Kidney epithelial cell (primary cell): ENCODE data around the gene CD37. TPM values are rescaled to one million over a fixed set of nuclear protein-coding genes. Genes with fewer than 3 reads are reported as not detected.
A peak's percentile ranks its signal among the peaks of the same experiment; 100 is the strongest.
"Not testable (repeated sequence)": the region's sequence is repeated elsewhere in the genome, so short reads cannot be mapped to it uniquely, and the experiment has no call there.

Source experiments
- DNase-seq: peaks from one replicate; pipeline ENCODE4 v3.0.0-alpha.2; 2010; ENCODE audit warnings: low read depth
- H3K27me3 ChIP-seq: 2 replicates; pipeline ENCODE4 v1.6.0; 2011; ENCODE audit warnings: low read length; ENCODE audit not compliant: control insufficient read depth, insufficient read depth
- H3K36me3 ChIP-seq: 2 replicates; pipeline ENCODE4 v1.5.1; 2011; ENCODE audit warnings: low read length; ENCODE audit not compliant: control insufficient read depth, insufficient read depth
- H3K4me3 ChIP-seq: 2 replicates; pipeline ENCODE4 v1.5.1; 2011; ENCODE audit warnings: low read depth, mild to moderate bottlenecking, control low read depth, low read length
- total RNA-seq: library from RNA; depleted of rRNA; stranded (reverse); fragments of >200 nt; gene quantifications from 2 replicates; pipeline ENCODE4 v1.2.3, GENCODE V29; 2015
- TF ChIP-seq, protein P1 (sequence below): IDR thresholded peaks from 2 replicates; pipeline ENCODE4 v1.5.1; 2011; ENCODE audit warnings: mild to moderate bottlenecking, moderate library complexity, low read length, control low read depth, inconsistent platforms; ENCODE audit not compliant: insufficient read depth, poor library complexity, severe bottlenecking

The CD37 gene
- total RNA-seq, 1 donor from 2014 or later, result not detected

DNA sequence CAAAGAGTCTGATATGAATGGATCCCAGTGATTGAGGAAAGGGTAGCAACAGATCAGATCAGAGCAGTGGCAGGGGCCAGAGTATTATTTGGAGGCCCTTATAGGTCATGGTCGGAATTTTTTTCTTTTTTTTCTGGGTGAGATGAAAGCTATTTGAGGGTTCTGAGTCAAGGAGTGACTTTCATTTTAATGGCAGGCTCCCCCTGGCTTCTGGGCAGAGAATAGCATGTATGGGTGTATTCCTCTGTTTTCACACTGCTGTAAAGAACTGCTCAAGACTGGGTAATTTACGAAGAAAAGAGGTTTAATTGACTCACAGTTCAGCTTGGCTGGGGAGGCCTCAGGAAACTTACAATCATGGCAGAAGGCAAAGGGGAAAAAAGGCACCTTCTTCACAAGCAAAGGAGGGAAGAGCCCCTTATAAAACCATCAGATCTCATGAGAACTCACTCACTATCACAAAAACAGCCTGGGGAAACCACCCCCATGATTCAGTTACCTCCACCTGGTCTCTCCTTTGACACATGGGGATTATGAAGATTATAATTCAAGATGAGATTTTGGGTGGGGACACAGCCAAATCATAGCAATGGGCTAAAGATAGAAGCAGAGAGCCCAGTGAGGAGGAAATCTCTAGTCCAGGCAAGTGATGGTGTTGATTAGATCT is 7.2 kb upstream of the CD37 start:
- H3K27me3 ChIP-seq, result no peaks in the 10 kb centered on the region
- no peaks in the 10 kb centered on the region for H3K36me3 ChIP-seq
- TF ChIP-seq, protein P1, sequence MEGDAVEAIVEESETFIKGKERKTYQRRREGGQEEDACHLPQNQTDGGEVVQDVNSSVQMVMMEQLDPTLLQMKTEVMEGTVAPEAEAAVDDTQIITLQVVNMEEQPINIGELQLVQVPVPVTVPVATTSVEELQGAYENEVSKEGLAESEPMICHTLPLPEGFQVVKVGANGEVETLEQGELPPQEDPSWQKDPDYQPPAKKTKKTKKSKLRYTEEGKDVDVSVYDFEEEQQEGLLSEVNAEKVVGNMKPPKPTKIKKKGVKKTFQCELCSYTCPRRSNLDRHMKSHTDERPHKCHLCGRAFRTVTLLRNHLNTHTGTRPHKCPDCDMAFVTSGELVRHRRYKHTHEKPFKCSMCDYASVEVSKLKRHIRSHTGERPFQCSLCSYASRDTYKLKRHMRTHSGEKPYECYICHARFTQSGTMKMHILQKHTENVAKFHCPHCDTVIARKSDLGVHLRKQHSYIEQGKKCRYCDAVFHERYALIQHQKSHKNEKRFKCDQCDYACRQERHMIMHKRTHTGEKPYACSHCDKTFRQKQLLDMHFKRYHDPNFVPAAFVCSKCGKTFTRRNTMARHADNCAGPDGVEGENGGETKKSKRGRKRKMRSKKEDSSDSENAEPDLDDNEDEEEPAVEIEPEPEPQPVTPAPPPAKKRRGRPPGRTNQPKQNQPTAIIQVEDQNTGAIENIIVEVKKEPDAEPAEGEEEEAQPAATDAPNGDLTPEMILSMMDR, result peak; percentile 61
- DNase-seq, result no peak
- H3K4me3 ChIP-seq, result no peak overlapping the region

DNA sequence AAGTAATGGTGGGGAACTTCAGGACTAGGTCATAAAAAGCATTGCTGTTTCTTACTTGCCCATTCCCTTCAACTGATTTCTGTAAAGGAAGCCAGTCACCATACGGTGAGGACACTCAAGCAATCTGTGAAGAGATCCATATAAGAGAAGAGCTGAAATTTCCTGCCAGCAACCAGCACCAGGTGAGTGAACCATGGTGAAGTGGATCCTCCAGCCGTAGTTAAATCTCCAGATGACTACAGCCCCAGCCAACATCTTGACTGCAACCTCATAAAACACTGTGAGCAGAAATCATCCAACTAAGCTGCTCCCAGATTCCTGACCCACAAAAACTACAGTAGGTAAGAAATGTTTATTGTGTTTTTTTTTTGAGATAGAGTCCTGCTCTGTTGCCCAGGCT is 6.5 kb upstream of the CD37 start:
- Histone ChIP-seq H3K4me3 (no peak overlapping the region), H3K27me3 (no peaks in the 10 kb centered on the region), H3K36me3 (no peaks in the 10 kb centered on the region)
- no peak for DNase-seq
- TF ChIP-seq, protein P1, result no peak

DNA sequence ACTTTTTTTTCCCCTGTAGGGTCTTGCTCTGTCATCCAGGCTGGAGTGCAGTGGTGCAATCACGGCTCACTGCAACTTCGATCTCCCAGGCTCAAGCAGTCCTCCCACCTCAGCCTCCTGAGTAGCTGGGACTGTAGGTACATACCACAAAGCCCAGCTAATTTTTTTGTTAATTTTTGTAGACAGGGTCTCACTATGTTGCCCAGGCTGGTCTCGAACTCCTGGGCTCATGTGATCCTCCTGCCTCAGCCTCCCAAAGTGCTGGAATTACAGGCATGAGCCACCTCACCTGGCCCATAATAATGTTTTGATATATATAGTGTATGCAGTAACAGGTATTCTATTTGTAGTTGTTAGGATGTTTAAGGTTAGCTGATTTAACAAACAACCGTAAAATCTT is 4.0 kb upstream of the CD37 start:
- not testable (repeated sequence) for H3K4me3 ChIP-seq, DNase-seq, H3K27me3 ChIP-seq, H3K36me3 ChIP-seq

DNA sequence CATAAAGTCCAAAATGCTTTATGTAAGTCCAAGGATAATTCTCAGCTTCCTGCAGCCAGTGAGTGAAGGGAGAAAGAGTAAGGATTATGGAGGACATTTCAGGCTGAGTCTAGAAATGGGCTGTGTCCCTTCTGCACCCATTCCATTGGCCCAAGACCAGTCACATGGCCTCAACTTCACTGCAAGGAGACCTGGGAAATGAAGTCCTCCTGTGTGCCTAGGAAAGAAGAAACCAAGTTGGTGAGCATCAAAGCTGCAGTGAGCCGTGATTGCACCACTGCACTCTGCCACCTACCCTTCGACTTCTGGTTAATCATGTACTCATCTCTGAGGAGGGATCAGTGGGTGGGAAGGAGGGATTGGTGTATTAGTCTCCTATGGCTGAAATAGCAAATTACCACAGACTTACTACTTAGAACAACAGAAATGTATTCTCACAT is 3.6 kb upstream of the CD37 start:
- peak; percentile 72 for DNase-seq
- no peaks in the 10 kb centered on the region for H3K36me3 ChIP-seq
- TF ChIP-seq, protein P1, result no peak
- no peak overlapping the region for H3K4me3 ChIP-seq
- no peaks in the 10 kb centered on the region for H3K27me3 ChIP-seq

DNA sequence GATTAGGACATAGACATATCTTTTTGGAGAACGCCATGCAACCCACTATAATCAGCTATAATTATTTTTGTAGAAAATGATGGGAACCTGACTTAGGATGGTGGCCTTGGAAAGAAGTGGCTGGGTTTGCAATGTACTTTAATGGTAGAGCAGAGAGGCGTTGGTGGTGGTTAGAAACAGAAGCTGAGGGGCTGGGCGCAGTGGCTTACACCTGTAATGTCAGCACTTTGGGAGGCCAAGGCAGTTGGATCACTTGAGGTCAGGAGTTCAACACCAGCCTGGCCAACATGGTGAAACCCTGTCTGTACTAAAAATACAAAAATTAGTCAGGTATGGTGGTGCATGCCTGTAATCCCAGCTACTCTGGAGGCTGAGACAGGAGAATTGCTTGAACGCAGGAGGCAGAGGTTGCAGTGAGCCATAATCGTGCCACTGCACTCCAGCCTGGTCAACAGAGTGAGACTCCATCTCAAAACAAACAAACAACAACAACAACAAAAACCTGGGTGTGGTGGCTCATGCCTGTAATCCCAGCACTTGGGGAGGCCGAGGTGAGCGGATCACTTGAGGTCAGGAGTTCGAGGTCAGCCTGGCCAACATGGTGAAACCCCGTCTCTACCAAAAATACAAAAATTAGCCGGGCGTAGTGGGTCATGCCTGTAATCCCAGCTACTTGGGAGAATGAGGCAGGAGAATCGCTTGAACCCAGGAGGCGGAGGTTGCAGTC is 2.4 kb upstream of the CD37 start:
- H3K27me3 ChIP-seq, H3K4me3 ChIP-seq, H3K36me3 ChIP-seq, DNase-seq: not testable (repeated sequence)

DNA sequence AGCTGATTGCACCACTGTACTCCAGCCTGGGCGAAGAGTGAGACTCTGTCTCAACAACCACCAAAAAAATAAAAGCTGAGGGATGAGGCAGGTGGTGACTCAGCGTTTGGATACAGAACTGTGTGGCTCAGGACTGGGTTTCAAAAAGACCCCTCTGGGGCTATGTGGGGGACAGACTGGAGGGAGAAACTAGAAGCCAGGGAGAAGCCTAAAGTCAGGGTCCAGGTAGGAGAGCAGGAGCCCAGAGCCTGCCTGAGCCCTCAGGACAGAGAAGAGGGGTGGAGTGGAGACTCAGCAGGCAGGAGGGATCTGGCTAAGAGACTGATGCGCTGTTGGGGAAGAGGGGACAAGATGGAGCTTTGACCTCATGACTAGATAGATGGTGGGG is 1.8 kb upstream of the CD37 start:
- Histone ChIP-seq H3K27me3 (peaks cover 7% of the 10 kb centered on the region), H3K36me3 (no peaks in the 10 kb centered on the region), H3K4me3 (no peak overlapping the region)
- TF ChIP-seq, protein P1, result no peak
- no peak for DNase-seq
